Gastroesophageal sphincter (tissue), 4 donors: Measurements from ENCODE around the gene AGAP3. TPM values are rescaled to one million over a fixed set of nuclear protein-coding genes. Genes with fewer than 3 reads are reported as not detected.

Experiments used
- ATAC-seq: fragments of 150-250 bp; one replicate; pipeline ENCODE4 v1.9.1; 2016; ENCODE audit warnings: mild to moderate bottlenecking, moderate library complexity
- H3K27ac ChIP-seq, 4 donors: fragments of 200-600 bp; sonication (generic) in 3 of 4; 1 replicate in 3 of 4; 2 replicates in 1 of 4; pipeline ENCODE4 v1.5.1; 2016 to 2019
- H3K27me3 ChIP-seq: fragments of 200-600 bp; sonication (generic); one replicate; pipeline ENCODE4 v1.5.1; 2019
- H3K36me3 ChIP-seq, 2 donors: fragments of 200-600 bp; sonication (generic); one replicate each; pipeline ENCODE4 v1.5.1; 2019; ENCODE audit warnings: control low read depth in 1 of 2
- H3K4me1 ChIP-seq, 3 donors: fragments of 200-600 bp; sonication (generic); 1 replicate in 2 of 3; 2 replicates in 1 of 3; pipeline ENCODE4 v1.5.1; 2016 to 2019; ENCODE audit warnings: control low read depth in 2 of 3
- H3K4me3 ChIP-seq, 2 donors: fragments of 200-600 bp; sonication (generic); one replicate each; pipeline ENCODE4 v1.5.1; 2019; ENCODE audit warnings: mild to moderate bottlenecking in 1 of 2, moderate library complexity in 1 of 2
- H3K9me3 ChIP-seq, 3 donors: fragments of 200-600 bp; sonication (generic); one replicate each; pipeline ENCODE4 v1.5.1; 2017 to 2019; ENCODE audit warnings: control low read depth in 2 of 3
- EP300 ChIP-seq: sonication (generic); formaldehyde crosslinking; IDR thresholded peaks from one replicate; pipeline ENCODE4 v1.6.1; 2017; ENCODE audit warnings: antibody characterized with exemption, mild to moderate bottlenecking
- POLR2A ChIP-seq, 2 donors: fragments of 450-650 bp; IDR thresholded peaks; one replicate each; pipeline ENCODE4 v1.6.1; 2017; ENCODE audit warnings: antibody characterized with exemption in 2 of 2, mild to moderate bottlenecking in 2 of 2, moderate library complexity in 1 of 2
- POLR2AphosphoS5 ChIP-seq: sonication (generic); formaldehyde crosslinking; IDR thresholded peaks from one replicate; pipeline ENCODE4 v1.6.1; 2017; ENCODE audit warnings: antibody characterized with exemption
- WGBS, 2 donors: methylation state at CpG; one replicate each; pipeline ENCODE4 v1.1.5; 2018; ENCODE audit warnings: low coverage in 1 of 2; 5-methylcytosine and 5-hydroxymethylcytosine counted together
- total RNA-seq, 4 donors: library from RNA; depleted of rRNA; stranded (reverse); fragments of >200 nt; gene quantifications; one replicate each; pipeline ENCODE4 v1.1.0, GENCODE V29; 2016
- TF ChIP-seq, protein P1 (sequence below), 4 experiments: fragments of 200-600 bp in 2 of 4; fragments of 450-650 bp in 2 of 4; sonication (generic) in 1 of 4; IDR thresholded peaks; one replicate each; pipeline ENCODE4 v1.5.1; 2017 to 2019; ENCODE audit warnings: antibody characterized with exemption in 4 of 4, mild to moderate bottlenecking in 2 of 4, moderate library complexity in 2 of 4

AGAP3 gene
- total RNA-seq, 4 donors from 2014 or later = 36.3 to 68.2 (median 55.7) TPM

DNA sequence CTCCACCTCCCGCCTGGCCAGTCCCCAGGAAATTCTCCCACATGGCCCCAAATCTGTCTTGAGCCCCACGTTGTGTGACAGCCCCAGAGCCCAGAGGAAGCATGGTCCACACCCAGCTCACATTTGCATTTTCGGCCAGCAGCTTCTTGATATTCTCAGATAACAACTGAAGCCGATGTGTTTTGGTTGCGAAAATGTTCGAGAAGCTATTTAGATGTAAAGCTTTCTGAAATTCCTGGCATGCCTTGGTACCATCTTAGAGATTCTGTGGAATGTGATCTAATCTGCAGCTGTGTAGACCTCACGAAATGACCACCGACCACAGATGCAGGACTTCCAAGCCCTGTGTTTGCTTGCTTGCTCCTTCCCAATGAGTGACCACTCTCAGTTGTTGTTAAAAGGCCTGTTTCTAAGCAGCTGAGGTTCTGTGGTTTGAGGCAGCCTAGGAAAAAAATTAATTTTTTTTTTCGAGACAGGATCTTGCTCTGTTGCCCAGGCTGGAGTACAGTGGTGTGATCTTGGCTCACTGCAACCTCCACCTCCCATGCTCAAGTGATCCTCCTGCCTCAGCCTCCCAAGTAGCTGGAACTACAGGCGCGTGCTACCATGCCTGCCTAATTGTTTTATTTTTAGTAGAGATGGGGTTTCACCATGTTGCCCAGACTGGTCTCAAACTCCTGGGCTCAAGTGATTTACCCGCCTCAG lies 18.1 kb upstream of the AGAP3 start:
- Histone ChIP-seq H3K4me3 (no peak overlapping the region), H3K27me3 (no peaks in the 10 kb centered on the region), H3K4me1 (peaks cover 0 to 10% (median 0%) of the 10 kb centered on the region in 3 donors), H3K27ac (no peak overlapping the region), H3K36me3 (peaks cover 0 to 98% of the 10 kb centered on the region in 2 donors), H3K9me3 (no peaks in the 10 kb centered on the region)
- no peak for ATAC-seq
- TF ChIP-seq POLR2AphosphoS5 = no peak
- TF ChIP-seq EP300 = no peak
- TF ChIP-seq, protein P1, sequence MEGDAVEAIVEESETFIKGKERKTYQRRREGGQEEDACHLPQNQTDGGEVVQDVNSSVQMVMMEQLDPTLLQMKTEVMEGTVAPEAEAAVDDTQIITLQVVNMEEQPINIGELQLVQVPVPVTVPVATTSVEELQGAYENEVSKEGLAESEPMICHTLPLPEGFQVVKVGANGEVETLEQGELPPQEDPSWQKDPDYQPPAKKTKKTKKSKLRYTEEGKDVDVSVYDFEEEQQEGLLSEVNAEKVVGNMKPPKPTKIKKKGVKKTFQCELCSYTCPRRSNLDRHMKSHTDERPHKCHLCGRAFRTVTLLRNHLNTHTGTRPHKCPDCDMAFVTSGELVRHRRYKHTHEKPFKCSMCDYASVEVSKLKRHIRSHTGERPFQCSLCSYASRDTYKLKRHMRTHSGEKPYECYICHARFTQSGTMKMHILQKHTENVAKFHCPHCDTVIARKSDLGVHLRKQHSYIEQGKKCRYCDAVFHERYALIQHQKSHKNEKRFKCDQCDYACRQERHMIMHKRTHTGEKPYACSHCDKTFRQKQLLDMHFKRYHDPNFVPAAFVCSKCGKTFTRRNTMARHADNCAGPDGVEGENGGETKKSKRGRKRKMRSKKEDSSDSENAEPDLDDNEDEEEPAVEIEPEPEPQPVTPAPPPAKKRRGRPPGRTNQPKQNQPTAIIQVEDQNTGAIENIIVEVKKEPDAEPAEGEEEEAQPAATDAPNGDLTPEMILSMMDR (IDR thresholded peaks at IDR 0.05) = no peak
- TF ChIP-seq POLR2A (IDR thresholded peaks at IDR 0.05) = no peak
- 72 to 87% methylated on average over 4 to 7 of the region's 12 CpGs for WGBS, 2 donors

DNA sequence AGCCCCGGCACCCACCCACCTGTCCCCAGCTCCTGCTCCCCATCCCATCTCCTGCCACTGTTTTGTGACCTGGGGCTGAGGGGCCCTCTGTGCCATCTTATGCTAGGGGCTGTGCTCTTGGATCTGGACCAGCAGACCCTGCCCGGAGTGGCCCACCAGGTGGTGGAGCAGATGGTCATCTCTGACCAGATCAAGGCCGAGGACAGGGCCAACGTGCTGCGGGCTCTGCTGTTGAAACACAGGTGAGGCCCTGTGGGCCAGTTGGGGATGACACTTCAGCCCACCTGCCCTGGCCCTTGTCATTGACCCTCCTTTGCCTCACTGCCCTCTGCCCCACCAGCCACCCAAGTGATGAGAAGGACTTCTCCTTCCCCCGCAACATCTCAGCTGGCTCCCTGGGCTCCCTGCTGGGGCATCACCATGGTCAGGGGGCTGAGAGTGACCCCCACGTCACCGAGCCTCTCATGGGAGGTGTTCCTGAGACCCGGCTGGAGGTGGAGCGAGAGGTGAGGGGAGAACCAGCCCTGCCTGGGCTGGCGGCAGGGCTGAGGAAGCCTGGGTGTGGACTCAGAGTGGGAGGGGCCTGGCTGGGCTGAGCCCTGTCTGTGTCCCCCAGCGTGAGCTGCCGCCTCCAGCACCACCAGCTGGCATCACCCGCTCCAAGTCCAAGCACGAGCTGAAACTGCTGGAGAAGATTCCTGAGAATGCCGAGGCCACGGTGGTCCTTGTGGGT lies 16.3 kb upstream of the AGAP3 start:
- Histone ChIP-seq H3K4me1 (no peaks in the 10 kb centered on the region), H3K9me3 (no peaks in the 10 kb centered on the region), H3K36me3 (peaks cover 0 to 100% of the 10 kb centered on the region in 2 donors), H3K4me3 (no peak overlapping the region), H3K27me3 (no peaks in the 10 kb centered on the region), H3K27ac (no peak overlapping the region)
- TF ChIP-seq, protein P1 (IDR thresholded peaks at IDR 0.05) = no peak
- TF ChIP-seq POLR2AphosphoS5 = no peak
- no peak for TF ChIP-seq EP300
- TF ChIP-seq POLR2A (IDR thresholded peaks at IDR 0.05) = no peak
- no CpG with 5 or more reads among the region's 17 CpGs for WGBS, 2 donors
- ATAC-seq = no peak

DNA sequence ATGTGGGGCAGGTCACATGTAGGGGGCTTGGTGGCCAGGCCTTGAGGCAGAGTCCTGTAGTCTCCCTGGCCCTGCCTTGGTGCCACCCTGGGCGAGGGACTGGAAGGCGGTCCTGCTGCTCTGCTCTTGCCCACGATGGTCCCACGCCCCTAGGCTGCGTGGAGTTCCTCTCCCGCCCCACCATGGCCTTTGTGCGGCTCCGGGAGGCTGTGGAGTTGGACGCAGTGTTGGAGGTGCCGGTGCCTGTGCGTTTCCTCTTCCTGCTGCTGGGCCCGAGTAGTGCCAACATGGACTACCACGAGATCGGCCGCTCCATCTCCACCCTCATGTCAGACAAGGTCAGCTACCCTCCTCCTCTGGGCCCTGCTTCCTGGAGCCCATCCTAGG lies 15.7 kb upstream of the AGAP3 start:
- Histone ChIP-seq H3K9me3 (no peaks in the 10 kb centered on the region), H3K36me3 (peaks cover 0 to 100% of the 10 kb centered on the region in 2 donors), H3K27me3 (no peaks in the 10 kb centered on the region), H3K4me3 (no peak overlapping the region), H3K27ac (no peak overlapping the region), H3K4me1 (no peaks in the 10 kb centered on the region)
- TF ChIP-seq POLR2A (IDR thresholded peaks at IDR 0.05) (no peak), EP300 (no peak), POLR2AphosphoS5 (no peak)
- TF ChIP-seq, protein P1 (IDR thresholded peaks at IDR 0.05) = no peak
- 92% methylated on average over 2 of the region's 15 CpGs; no CpG with 5 or more reads in 1 of the 2 donors for WGBS, 2 donors
- no peak for ATAC-seq

DNA sequence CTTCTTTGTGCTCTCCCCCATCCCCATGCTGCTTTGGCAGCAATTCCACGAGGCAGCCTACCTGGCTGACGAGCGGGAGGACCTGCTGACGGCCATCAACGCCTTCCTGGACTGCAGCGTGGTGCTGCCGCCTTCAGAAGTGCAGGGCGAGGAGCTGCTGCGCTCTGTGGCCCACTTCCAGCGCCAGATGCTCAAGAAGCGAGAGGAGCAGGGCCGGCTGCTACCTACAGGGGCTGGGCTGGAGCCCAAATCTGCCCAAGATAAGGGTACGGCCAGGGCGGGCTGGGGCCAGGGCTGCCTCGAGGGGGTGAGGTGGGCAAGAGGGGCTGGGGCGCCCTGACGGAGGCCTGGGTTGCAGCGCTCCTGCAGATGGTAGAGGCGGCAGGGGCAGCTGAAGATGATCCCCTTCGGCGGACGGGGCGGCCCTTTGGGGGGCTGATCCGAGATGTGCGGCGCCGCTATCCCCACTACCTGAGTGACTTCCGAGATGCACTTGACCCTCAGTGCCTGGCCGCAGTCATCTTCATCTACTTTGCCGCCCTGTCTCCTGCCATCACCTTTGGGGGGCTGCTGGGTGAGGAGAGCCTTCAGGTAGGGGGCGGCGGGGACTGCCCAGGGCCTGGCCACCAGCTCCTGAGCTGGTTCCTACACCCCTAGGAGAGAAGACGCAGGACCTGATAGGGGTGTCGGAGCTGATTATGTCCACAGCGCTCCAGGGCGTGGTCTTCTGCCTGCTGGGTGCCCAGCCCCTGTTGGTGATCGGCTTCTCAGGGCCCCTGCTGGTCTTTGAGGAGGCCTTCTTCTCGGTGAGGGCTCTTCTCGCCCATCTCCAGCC lies 15.0 kb upstream of the AGAP3 start:
- TF ChIP-seq POLR2AphosphoS5 (no peak), EP300 (no peak), POLR2A (IDR thresholded peaks at IDR 0.05) (no peak)
- TF ChIP-seq, protein P1 (IDR thresholded peaks at IDR 0.05) = no peak
- Histone ChIP-seq H3K27ac (no peak overlapping the region), H3K4me1 (no peaks in the 10 kb centered on the region), H3K4me3 (no peak overlapping the region), H3K27me3 (no peaks in the 10 kb centered on the region), H3K9me3 (no peaks in the 10 kb centered on the region), H3K36me3 (peaks cover 0 to 100% of the 10 kb centered on the region in 2 donors)
- ATAC-seq = no peak
- 80% methylated on average over 1 to 3 of the region's 39 CpGs for WGBS, 2 donors
